HG03575 (cell line): ENCODE data around the gene NUFIP2.

Experiments used
- ATAC-seq: cut with Tn5 transposase; IDR thresholded peaks from one replicate; pipeline ENCODE4 v1.9.1; 2021; ENCODE audit not compliant: unreplicated experiment, insufficient number of reproducible peaks, low FRiP score; ENCODE audit errors: extremely low read depth

NUFIP2 gene

DNA sequence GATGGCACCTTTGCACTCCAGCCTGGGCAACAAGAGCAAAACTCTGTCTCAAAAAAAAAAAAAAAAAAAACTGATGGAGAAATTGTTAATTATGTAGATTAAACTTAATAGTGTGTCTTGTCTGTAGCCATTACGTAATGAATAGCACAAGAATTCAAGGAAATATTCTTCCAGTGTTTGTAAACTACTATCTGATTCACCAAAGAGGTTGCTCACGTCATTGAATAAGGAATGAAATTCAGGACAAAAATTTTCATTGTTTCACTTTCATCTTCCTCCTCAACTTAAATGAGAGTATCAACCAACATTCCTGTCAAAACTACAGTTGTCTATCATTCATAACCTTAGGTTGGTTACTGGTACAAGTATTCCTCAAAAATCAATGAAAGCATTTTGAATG is 83.1 kb downstream of the NUFIP2 start:
- no peak for ATAC-seq

DNA sequence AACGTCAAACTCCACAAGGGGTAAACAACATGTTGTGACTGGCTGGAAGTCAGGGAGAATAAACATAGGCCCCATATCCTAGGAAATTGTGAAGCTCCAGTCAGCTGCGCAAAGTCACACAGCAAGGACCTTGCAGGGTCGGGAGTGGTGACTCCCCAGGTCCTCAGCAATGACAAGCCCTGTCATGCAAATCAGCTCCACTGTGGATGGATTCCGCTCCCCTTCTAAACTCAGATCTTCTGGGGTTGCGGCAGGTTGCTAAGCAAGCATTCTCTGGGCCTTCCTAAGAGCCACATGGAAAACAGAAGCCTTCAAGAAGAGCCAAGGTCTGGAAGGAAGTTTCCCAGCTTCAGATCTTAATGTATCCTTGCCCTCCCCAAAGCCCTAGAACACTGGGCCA is 84.9 kb downstream of the NUFIP2 start:
- no peak for ATAC-seq

DNA sequence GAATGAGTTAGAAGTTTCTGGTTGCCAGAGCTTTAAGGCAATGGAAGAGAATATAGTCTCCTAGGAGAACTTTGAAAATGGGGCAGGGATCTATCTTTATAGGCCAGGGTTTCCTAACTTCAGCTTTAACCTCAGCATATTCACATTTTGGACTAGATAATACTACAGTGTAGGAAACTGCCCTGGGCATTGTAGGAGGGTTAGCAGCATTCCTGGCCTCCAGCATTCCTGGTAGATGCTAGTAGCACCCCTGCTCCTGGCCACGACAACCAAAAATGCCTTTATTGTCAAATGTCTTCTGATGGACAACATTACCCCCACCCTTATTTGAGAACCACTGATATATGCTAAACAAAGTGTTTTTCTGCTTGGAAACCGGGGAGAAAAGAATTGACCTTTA is 86.0 kb downstream of the NUFIP2 start:
- ATAC-seq, result no peak
